ENCODE data around the gene ITGB6.

ITGB6 gene

GRCh38 chr2:160051371-160051800 lies 148.7 kb downstream of the ITGB6 start:
- TF ChIP-seq, protein P1, sequence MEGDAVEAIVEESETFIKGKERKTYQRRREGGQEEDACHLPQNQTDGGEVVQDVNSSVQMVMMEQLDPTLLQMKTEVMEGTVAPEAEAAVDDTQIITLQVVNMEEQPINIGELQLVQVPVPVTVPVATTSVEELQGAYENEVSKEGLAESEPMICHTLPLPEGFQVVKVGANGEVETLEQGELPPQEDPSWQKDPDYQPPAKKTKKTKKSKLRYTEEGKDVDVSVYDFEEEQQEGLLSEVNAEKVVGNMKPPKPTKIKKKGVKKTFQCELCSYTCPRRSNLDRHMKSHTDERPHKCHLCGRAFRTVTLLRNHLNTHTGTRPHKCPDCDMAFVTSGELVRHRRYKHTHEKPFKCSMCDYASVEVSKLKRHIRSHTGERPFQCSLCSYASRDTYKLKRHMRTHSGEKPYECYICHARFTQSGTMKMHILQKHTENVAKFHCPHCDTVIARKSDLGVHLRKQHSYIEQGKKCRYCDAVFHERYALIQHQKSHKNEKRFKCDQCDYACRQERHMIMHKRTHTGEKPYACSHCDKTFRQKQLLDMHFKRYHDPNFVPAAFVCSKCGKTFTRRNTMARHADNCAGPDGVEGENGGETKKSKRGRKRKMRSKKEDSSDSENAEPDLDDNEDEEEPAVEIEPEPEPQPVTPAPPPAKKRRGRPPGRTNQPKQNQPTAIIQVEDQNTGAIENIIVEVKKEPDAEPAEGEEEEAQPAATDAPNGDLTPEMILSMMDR (IDR thresholded peaks at IDR 0.05; ENCODE audit: low read depth, low read length), result no peak
- no peak for DNase-seq (ENCODE audit: extremely low read depth, low read depth)

DNA sequence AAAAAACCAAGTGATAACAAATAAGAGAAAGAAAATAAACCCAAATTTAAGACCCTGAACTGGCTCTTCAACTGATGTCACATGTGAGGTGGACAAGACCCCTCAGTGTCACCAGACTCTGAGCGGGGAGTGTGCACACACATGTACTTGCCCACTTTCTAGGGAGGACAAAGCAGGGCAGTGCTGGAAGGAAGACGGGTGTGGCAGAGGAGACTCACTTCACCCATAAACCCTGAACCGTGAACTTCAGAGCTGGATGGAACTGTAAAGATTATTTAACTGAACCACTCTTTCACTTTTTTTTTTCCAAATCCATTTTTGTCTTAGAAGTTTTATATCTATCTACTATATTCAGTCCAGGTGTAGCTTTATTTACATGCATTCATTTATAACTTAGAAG lies 149.9 kb downstream of the ITGB6 start:
- DNase-seq (ENCODE audit: extremely low read depth, low read depth), result no peak
- TF ChIP-seq, protein P1 (IDR thresholded peaks at IDR 0.05; ENCODE audit: low read depth, low read length), result no peak

Measured in AG09319 (cell line).